Ishikawa (cell line): ENCODE measurements around the gene LPP.

Source experiments
- CEBPB ChIP-seq: IDR thresholded peaks from 2 replicates; pipeline ENCODE4 v1.6.1; 2012
- CREB1 ChIP-seq: IDR thresholded peaks from 2 replicates; pipeline ENCODE4 v1.6.1; 2012; ENCODE audit warnings: low read depth
- EGR1 ChIP-seq: IDR thresholded peaks from 2 replicates; pipeline ENCODE4 v1.6.1; 2012
- EP300 ChIP-seq: IDR thresholded peaks from 2 replicates; pipeline ENCODE4 v1.6.1; 2012; ENCODE audit warnings: borderline replicate concordance
- FOXM1 ChIP-seq: IDR thresholded peaks from 2 replicates; pipeline ENCODE4 v1.6.1; 2012; ENCODE audit warnings: low read depth, borderline replicate concordance
- NFIC ChIP-seq: IDR thresholded peaks from 2 replicates; pipeline ENCODE4 v1.6.1; 2012
- RAD21 ChIP-seq: IDR thresholded peaks from 2 replicates; pipeline ENCODE4 v1.6.1; 2012; ENCODE audit warnings: low read depth
- TAF1 ChIP-seq: IDR thresholded peaks from 2 replicates; pipeline ENCODE4 v1.6.1; 2012; ENCODE audit warnings: low read depth, mild to moderate bottlenecking
- TCF12 ChIP-seq: IDR thresholded peaks from 2 replicates; pipeline ENCODE4 v1.6.1; 2012; ENCODE audit warnings: low read depth
- TEAD4 ChIP-seq: IDR thresholded peaks from 2 replicates; pipeline ENCODE4 v1.6.1; 2012
- YY1 ChIP-seq: IDR thresholded peaks from 2 replicates; pipeline ENCODE4 v1.6.1; 2012; ENCODE audit warnings: low read depth
- ZBTB7A ChIP-seq: IDR thresholded peaks from 2 replicates; pipeline ENCODE4 v1.6.1; 2012; ENCODE audit warnings: low read depth
- TF ChIP-seq, protein P1 (sequence below): IDR thresholded peaks from 2 replicates; pipeline ENCODE4 v1.6.1; 2012
- TF ChIP-seq, protein P2 (sequence below): IDR thresholded peaks from 2 replicates; pipeline ENCODE4 v1.6.1; 2012
- TF ChIP-seq, protein P3 (sequence below): IDR thresholded peaks from 2 replicates; pipeline ENCODE4 v1.6.1; 2012; ENCODE audit warnings: low read depth, mild to moderate bottlenecking

LPP gene

DNA sequence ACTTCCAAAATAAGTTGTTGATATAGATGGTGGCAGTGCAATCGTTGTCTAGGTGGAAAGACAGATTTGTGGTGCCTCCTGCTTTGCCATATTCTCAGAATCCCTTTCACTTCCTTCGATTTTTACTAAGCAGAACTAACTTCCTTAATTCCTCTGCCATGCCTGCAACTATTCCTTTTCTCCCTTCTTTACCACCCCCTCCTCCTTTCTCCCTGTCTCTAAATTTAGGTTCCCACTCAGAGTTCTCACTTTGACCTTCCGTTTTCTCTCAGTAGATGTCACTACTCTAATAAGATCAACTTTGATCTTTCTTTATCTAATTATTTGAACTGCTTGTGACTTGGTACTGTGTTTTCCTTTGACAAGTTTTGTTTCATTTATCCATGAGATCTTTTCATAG, 351.2 kb downstream of the LPP start:
- TF ChIP-seq YY1 (no peak), EP300 (no peak), RAD21 (no peak), ZBTB7A (no peak), TEAD4 (no peak), CREB1 (no peak), TCF12 (no peak), TAF1 (no peak), EGR1 (no peak), FOXM1 (no peak), NFIC (no peak), CEBPB (no peak)
- TF ChIP-seq, protein P1, sequence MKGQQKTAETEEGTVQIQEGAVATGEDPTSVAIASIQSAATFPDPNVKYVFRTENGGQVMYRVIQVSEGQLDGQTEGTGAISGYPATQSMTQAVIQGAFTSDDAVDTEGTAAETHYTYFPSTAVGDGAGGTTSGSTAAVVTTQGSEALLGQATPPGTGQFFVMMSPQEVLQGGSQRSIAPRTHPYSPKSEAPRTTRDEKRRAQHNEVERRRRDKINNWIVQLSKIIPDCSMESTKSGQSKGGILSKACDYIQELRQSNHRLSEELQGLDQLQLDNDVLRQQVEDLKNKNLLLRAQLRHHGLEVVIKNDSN: no peak
- TF ChIP-seq, protein P2, sequence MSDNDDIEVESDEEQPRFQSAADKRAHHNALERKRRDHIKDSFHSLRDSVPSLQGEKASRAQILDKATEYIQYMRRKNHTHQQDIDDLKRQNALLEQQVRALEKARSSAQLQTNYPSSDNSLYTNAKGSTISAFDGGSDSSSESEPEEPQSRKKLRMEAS: no peak
- TF ChIP-seq, protein P3, sequence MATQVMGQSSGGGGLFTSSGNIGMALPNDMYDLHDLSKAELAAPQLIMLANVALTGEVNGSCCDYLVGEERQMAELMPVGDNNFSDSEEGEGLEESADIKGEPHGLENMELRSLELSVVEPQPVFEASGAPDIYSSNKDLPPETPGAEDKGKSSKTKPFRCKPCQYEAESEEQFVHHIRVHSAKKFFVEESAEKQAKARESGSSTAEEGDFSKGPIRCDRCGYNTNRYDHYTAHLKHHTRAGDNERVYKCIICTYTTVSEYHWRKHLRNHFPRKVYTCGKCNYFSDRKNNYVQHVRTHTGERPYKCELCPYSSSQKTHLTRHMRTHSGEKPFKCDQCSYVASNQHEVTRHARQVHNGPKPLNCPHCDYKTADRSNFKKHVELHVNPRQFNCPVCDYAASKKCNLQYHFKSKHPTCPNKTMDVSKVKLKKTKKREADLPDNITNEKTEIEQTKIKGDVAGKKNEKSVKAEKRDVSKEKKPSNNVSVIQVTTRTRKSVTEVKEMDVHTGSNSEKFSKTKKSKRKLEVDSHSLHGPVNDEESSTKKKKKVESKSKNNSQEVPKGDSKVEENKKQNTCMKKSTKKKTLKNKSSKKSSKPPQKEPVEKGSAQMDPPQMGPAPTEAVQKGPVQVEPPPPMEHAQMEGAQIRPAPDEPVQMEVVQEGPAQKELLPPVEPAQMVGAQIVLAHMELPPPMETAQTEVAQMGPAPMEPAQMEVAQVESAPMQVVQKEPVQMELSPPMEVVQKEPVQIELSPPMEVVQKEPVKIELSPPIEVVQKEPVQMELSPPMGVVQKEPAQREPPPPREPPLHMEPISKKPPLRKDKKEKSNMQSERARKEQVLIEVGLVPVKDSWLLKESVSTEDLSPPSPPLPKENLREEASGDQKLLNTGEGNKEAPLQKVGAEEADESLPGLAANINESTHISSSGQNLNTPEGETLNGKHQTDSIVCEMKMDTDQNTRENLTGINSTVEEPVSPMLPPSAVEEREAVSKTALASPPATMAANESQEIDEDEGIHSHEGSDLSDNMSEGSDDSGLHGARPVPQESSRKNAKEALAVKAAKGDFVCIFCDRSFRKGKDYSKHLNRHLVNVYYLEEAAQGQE: no peak

DNA sequence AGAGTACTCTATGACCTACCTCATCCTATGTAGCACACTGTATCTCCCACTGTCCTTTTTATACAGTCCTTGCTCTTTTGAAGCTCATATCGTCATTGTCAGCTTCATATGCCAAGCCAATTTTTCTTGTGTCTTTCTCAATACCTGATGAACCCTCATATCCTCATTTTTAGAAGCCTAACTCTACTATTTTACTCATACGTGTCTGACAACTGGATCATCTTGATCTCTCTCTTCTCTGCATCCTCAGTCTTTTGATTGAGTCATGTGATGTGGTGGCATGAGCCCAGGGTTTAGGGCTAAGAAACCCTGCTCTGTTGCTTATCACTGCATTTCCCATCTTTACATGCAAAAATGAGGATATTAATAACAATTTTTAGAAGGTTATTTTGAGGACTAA, 352.0 kb downstream of the LPP start:
- no peak for TF ChIP-seq NFIC
- TF ChIP-seq ZBTB7A: no peak
- TF ChIP-seq CREB1: no peak
- TF ChIP-seq RAD21: no peak
- no peak for TF ChIP-seq TCF12
- TF ChIP-seq, protein P2: no peak
- no peak for TF ChIP-seq EP300
- TF ChIP-seq CEBPB: no peak
- no peak for TF ChIP-seq TEAD4
- no peak for TF ChIP-seq YY1
- no peak for TF ChIP-seq EGR1
- TF ChIP-seq, protein P3: no peak
- no peak for TF ChIP-seq TAF1
- TF ChIP-seq FOXM1: no peak
- TF ChIP-seq, protein P1: no peak

DNA sequence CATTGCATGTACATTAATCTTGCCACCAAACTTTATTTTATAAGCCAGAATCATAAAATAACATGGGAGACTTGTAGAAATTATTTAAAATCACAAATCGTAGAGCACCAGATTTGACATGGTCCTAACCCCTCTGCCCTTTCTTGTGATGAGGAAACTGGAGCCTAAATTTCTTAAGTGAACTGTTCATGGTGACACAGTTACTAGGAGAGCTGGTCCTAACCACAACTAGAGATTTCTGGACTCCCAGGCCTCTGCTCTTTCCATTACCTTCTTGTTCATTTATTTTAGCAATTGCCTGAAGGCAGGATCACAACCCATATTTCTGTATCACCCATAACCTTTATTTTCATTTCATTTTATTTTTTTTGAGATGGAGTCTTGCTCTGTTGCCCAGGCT, 352.5 kb downstream of the LPP start:
- TF ChIP-seq FOXM1: no peak
- no peak for TF ChIP-seq YY1
- TF ChIP-seq EP300: no peak
- TF ChIP-seq, protein P3: no peak
- TF ChIP-seq CREB1: no peak
- no peak for TF ChIP-seq EGR1
- TF ChIP-seq NFIC: no peak
- TF ChIP-seq TEAD4: no peak
- TF ChIP-seq, protein P1: no peak
- no peak for TF ChIP-seq TCF12
- TF ChIP-seq RAD21: no peak
- no peak for TF ChIP-seq CEBPB
- TF ChIP-seq ZBTB7A: no peak

DNA sequence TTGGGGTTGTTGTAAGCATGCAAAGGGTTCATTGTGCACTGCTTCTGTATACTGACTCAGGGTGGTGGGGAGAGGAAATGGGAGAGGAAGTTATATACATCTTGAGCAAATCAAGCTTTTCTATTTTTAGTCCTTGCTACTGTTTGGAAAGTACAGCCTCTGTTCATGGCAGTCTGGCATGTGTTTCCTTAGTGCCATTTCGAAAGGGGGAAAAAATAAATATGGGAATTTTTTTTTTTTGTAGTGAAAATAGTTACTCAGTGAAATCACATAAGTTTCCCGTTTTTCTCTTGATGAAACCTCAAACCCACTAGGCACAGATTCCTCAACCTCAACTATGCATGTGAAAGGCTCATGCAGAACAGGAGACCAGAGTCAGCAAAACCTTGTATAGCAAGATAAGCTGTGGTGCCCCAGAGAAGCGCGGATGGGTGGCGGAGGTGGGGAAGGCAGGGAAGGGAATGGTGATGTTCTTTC, 353.3 kb downstream of the LPP start:
- TF ChIP-seq, protein P2: no peak
- TF ChIP-seq, protein P3: no peak
